SK-N-SH (cell line): ENCODE measurements around the gene ST6GALNAC3.

Experiments used
- CTCF ChIP-seq: fragments of 200-600 bp; sonication (generic); IDR thresholded peaks from 2 replicates; pipeline ENCODE4 v1.6.1; 2017; ENCODE audit warnings: antibody characterized with exemption, mild to moderate bottlenecking, moderate library complexity
- EP300 ChIP-seq, 2 experiments: IDR thresholded peaks; 2 replicates each; pipeline versions ENCODE4 v1.4.0 to v1.6.1; 2012; ENCODE audit warnings: borderline replicate concordance in 1 of 2, low read depth in 1 of 2, low read length in 1 of 2
- GABPA ChIP-seq: IDR thresholded peaks from 2 replicates; pipeline ENCODE4 v1.4.0; 2012; ENCODE audit warnings: low read depth, mild to moderate bottlenecking
- JUND ChIP-seq: IDR thresholded peaks from 2 replicates; pipeline ENCODE4 v1.4.0; 2012
- NRF1 ChIP-seq: IDR thresholded peaks from 2 replicates; pipeline ENCODE4 v1.6.1; 2012; ENCODE audit warnings: low read depth, mild to moderate bottlenecking, low read length
- POLR2AphosphoS5 ChIP-seq: IDR thresholded peaks from 2 replicates; pipeline ENCODE4 v1.6.1; 2012; ENCODE audit warnings: low read depth, low read length
- RAD21 ChIP-seq: IDR thresholded peaks from 2 replicates; pipeline ENCODE4 v1.6.1; 2012; ENCODE audit warnings: mild to moderate bottlenecking, low read length
- RFX5 ChIP-seq: IDR thresholded peaks from 2 replicates; pipeline ENCODE4 v1.6.1; 2012; ENCODE audit warnings: mild to moderate bottlenecking, improper control_type of control experiment, low read length
- SIN3A ChIP-seq: IDR thresholded peaks from 2 replicates; pipeline ENCODE4 v1.6.1; 2012; ENCODE audit warnings: low read depth, mild to moderate bottlenecking, low read length, moderate library complexity, borderline replicate concordance
- TAF1 ChIP-seq: IDR thresholded peaks from 2 replicates; pipeline ENCODE4 v1.6.1; 2012; ENCODE audit warnings: low read depth, mild to moderate bottlenecking, low read length, moderate library complexity, borderline replicate concordance
- TEAD4 ChIP-seq: IDR thresholded peaks from 2 replicates; pipeline ENCODE4 v1.4.0; 2012; ENCODE audit warnings: mild to moderate bottlenecking, borderline replicate concordance; ENCODE audit not compliant: insufficient read depth
- USF1 ChIP-seq: IDR thresholded peaks from 2 replicates; pipeline ENCODE4 v1.4.0; 2012; ENCODE audit warnings: low read depth, borderline replicate concordance

DNA sequence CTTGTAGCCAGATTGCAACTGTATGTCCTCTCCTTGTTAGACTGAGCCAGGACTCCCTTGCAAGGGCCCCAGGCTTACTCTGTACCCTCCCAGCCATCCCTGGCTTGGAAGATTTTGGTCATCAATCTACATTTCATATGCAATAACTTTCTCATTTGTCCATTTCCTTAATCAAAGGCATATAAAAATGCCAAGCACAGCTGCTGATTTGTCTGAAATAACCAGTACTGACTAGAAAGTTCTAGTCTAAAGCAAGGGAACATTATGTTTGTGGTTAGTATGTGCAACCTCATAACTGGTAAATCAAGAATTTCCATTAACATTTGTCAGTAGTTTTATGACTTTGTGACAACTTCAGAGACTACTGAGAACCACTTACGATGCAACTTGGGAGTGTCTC, 370.2 kb downstream of the ST6GALNAC3 start:
- TF ChIP-seq CTCF, result no peak
- no peak for TF ChIP-seq TEAD4
- TF ChIP-seq RAD21, result no peak
- TF ChIP-seq TAF1, result no peak
- TF ChIP-seq POLR2AphosphoS5, result no peak
- TF ChIP-seq NRF1, result no peak
- TF ChIP-seq GABPA, result no peak
- no peak for TF ChIP-seq USF1
- no peak for TF ChIP-seq EP300 (IDR thresholded peaks at IDR 0.05; ENCODE audit: borderline replicate concordance in 1 of 2, low read depth in 1 of 2, low read length in 1 of 2)
- no peak for TF ChIP-seq SIN3A
- no peak for TF ChIP-seq JUND
- no peak for TF ChIP-seq RFX5
